Raji (cell line): ENCODE measurements around the gene MRRF.

ENCODE experiments used
- POLR2A ChIP-seq: IDR thresholded peaks from 2 replicates; pipeline ENCODE4 v1.6.1; 2011; ENCODE audit warnings: low read depth, low read length, control low read depth; ENCODE audit not compliant: insufficient read depth

MRRF gene

DNA sequence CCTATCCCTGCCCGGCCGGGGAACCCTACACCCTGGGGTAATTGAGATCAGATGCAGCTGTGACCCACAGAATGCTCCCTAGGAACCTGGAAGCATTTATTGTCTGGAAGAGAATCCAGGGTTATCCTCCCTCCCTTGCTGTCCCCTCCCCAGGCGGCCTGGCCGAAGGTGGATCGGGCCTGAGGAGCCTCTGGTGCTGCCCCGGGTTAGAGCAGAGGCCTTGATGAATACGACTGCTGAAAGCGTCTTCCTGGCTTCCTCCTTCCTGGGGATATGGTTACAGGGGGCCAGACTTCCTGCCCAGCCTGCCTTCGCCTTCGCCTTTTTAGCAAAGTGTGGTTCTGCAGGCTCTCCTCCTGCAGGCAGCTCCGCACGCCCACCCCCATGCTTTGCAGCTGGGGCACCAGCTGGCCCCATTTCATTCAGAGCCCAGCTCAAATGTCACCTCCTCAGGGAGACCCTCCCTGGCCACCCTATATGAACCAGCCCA is 83.7 kb downstream of the MRRF start:
- TF ChIP-seq POLR2A = no peak

DNA sequence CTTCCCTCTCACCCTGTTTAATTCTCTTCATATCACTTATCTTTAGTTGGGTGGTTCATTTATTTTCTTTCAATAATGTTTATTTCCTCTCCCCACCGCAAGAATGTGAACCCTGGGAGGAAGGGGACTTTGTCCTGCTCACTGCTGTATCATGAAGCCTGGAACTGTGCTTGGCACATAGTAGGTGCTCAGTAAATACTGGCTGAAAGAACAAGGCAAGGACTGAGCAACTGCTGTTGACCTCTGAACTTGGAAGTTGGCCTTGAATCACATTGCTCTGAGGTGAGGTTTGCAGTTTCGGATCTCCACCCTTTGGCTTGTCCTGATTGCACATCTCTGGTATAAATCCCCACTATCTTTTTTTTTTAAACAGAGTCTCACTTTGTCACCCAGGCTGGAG is 84.1 kb downstream of the MRRF start:
- no peak for TF ChIP-seq POLR2A

DNA sequence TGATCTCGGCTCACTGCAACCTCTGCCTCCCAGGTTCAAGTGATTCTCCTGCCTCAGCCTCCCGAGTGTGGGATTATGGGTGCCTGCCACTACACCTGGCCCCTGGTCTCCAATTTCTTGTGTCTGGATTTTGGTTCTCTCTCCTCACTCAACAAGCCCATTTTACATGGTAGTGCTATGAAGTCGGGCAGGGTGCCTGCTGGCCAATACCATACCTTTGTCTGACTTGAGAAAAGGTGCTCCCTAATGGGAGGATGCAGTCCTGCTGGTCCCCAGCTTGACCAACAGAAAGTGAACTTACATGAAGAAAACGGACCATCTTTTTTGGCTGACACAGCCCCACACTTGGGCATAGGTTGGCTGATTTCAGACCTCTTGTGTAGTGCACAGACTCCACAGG is 84.5 kb downstream of the MRRF start:
- no peak for TF ChIP-seq POLR2A

DNA sequence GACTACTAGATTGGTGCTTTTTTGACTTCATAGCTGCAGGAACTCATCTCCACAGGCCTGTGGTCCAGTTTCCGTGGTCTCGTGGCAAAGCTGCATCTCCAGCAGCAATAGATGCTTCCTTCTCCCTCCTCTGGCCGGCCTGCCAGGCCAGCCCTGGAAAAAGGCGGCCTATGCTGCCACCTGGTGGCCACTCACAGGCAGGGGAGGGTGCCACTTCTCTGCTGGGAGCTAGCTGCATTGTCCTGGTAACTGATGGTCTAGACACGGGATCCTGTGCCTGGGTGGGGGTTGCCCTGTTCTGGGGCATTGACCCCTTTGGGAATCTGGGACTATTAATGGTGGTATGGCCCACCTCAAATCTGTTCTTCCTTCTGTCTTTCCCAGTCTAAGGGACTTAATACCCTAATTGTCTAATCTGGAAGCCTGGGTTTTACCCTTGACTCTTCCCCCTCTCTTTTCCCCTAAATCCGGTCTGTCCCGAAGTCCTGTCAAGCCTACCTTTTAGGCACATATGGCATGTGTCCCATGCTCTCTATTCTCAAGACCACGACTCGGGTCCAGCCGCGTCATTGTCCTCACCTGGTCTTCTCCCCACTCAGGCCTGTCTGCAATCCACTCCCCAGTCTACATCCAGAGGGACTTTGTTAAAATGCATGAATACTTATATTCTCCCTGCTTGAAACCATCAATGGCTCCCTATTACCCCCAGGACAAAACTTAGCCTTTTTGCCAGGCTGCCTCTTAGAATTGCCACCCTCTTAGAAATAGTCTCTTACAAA is 86.1 kb downstream of the MRRF start:
- no peak for TF ChIP-seq POLR2A

DNA sequence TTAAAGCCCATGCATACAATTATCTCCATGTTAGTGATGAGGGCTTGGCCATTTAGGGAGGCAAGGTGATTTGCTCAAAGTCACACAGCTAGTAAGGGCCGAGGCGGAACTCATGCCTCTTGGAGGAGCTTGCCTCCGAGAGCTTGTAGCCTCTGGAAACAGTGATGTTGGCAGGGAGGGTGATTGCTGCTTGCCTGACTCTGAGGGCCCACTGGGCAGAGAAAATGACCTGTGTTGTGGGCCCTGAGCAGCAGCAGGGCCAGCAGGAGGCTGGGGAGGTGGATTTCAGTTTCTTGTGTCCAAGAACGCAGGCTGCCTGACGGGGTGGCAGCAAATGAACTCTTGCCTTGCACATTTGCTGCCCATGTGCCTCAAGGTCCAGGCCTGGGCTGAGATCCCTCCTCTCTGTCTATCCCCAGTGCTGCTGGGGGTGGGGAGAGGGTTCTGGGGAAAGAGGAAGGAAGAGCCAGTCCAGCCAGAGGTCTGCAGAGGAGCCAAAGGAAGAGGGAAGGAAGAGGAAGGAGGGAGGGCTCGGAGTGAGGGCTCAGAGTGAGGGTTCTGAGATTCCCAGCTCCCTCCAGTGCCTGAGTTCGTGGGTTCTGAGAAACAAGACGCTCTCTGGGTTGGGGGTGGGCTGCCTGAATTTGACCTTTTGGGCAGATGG is 90.0 kb downstream of the MRRF start:
- no peak for TF ChIP-seq POLR2A

DNA sequence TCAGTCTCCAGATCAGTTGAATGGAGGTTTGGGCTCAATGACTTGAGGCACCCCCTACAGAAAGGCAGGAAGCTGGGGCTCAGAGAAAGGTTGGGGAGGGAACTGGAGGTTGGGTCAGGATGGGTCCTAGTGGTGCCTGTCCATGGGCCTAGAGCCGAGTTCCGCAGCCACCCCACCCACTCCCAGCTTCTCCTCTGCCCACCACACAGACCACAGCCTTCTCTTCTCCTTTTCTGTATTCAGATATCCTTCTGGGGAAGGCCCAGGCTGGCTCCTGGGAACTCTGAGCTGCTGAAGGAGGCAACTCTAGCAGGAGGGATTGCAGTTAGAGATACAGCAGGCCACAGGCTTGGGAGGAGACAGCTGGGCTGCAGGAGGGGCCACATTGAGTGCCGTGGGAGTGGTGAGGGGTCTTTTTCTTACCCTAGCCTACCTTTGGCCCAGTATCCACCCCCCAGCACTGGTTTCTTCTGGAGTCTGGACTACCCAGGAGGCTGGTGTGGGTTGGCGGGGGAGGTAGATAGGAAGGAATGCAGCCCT is 90.7 kb downstream of the MRRF start:
- TF ChIP-seq POLR2A = no peak

DNA sequence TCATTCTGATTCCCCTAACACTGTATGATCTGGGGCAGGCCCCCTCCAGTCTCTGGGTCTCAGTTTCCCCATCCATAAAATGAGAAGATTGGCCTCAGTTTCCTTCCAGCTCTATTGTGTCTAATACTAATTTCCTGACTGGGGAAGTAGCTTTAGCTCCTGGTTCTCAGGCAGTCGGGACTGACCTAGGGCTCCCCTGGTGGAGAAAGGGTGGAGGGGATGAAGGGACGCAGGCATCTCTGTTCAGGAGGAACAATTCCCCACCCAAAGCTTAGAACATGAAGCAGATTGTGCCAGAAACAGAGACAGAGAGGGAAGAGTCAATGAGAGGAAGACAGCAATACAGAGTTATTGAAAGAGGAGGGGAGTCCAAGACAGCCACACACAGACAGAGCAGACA is 91.9 kb downstream of the MRRF start:
- TF ChIP-seq POLR2A = no peak

DNA sequence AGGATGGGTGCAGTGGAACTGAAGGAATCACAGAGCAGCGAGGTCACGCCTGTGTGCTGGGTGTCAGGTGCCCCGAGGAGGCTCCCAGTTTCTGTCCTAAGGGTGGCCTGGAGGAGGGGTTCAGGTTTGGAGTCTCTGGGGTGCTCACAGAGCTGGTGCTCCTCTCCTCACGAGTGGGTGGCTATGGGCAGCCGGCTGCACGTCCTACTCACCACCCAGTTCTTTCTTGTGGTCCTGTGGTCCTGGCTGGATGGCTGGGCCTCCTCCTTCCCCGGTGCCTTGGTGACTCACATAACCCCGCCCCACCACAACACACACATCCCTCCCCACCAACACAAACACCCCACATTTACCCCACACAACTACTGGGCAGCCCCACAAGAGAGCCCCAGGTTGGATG is 96.2 kb downstream of the MRRF start:
- TF ChIP-seq POLR2A = no peak

DNA sequence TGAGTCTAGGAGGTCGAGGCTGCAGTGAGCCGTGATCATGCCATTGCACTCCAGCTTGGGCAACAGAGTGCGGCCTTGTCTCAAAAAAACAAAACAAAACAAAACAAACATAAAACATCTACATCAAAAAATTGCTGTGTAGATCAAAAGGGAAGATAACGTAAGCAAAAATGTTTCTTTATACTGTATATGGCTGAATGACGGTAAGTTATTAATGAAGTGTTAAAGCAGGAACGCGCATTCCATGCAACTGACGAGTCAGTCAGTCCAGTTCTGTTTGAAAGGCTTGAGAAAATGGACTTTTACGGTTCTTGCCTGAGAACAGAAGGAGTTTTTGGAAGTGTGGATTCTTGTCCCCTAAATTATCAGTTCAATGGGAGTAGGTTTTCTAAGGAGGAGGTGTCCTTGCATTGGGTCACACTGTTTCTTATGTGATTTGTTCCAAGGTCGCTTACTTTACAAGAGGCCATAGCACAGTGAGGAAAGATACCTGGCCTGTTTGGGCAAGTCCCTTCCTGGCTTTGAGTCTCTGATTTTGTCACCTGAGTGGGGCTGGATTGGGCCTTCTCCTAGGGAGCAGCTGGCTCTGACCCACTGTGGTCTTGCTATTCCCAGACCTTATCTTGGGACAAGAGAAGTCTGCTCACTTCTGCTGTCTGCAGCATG is 99.6 kb downstream of the MRRF start:
- TF ChIP-seq POLR2A = no peak

DNA sequence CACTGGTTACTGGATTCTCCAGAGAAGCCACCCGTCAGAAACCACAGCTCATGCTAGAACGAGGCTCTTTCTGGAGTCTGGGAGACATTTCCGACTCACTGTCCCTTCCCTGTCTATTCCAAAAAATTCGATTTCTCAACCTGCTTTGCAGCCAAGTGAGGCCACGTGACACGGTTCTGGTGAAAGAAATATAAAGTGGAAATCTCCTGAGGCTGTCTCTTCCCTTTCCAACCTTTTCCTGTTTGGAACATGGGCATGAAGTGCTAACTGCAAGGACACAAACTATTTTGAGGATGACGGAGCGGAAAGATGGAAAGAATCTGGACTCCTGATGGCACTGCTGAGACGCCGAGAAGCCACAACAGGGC is 100.1 kb downstream of the MRRF start:
- TF ChIP-seq POLR2A = no peak

DNA sequence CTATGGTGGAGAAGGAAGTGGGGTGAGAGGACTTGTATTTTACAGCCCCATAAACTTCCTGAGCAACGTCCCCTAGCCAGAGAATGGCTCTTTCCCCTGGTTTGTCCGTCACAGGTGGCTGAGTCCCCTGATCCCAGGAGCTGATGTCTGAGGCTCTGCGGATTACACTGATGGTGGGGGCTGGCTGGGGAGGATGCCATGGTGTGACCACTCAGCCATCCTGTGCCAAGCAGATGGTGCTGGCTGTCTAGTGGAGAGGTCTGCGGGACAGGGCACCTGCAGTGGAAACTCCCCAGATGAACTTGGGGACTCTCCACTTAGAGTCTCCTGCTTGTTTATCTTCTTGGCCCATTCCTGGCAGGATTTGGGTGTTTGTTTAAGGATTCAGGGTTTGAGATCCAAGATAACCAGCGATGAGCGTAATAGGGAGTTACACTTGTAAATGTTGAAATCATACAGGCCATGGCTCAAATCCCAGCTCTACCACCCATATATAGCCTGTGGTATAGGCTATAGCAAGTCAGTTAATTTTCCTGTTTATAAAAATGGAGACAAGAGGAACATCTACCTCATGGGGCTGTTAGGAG is 101.5 kb downstream of the MRRF start:
- TF ChIP-seq POLR2A = no peak

DNA sequence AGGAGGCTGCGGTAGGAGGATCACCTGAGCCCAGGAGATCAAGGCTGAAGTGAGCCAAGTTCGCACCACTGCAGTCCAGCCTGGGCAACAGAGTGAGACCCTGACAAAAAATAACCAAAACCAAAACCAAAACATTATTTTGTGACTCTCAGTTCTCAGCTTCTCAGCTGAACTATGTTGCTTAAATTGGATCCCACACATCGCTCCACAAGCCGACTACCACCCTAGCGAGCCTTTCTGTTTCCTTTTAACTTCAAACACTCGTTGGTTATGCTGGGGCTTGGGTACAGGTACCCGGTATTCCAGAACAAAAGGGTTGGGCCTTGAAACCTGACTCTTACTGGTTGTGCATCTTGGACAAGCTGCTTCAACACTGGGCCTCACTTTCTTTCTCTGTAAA is 102.4 kb downstream of the MRRF start:
- TF ChIP-seq POLR2A = no peak

DNA sequence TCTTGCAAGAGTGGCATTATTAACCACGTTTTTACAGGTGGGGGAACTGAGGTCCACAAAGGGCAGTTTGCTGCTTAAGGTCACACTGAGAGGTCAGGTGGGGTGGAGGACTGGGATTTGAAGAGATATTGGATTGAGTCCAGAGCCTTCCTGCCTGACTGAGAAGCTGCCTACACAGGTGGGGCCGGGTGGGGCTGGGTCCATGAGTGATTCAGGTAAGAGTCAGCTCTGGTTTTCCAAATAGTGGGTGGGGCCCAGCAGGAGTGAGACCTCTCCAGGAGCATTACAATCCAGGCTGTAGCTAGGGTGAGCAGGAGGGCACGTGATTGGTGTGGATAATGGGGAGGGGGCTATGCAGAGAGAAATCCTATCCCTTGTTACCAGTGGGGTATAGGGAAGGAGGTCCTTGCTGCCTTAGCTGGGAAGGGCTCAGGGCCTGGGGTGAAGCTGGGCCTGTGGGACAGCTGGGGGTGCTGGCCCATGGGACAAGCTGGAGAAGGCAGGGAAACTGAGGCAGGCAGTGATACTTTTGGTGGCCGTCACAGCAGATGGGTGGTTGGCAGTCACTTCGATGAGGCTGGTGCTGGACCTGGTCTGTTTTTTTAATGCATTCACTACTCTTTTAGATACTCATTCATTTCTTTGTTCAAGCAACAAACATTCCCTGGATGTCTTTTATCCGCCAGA is 103.2 kb downstream of the MRRF start:
- no peak for TF ChIP-seq POLR2A

DNA sequence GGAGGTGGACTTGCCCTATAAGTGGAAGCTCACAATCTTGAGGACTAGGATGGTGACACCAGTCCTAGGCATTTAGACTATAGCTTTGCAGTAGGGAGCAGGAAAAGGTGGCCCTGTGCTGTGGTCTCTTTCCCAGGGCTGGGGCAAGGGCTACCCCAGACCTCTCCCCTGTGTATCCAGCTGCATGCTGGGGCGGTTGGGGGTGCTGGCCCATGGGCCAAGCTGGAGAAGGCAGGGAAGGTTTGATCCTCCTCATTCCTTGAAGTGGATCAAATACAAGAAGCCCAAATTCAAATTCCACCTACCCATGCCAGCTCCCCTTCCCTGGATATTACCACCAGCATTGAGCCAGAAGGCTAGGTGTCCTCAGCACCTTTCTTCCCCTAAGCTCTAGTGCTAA is 104.0 kb downstream of the MRRF start:
- no peak for TF ChIP-seq POLR2A

DNA sequence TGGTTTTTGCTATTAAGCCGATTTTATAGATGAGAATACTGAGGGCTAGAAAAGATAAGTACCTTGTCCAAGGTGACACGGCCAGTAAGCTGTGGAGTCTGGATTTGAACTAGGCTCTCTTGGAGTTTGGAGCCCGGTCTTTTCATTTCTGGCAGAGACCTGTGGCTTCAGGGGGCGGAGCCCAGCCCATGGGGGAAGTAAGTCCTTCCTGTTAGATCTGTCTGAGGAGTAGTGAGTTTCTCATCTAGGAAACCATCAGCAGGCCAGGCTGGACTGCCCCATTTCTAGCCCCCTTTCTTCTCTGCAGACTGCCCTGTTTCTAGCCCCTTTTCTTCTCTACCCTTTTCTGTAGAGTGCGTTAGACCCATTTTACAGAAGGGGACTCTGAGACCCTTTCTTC is 105.6 kb downstream of the MRRF start:
- TF ChIP-seq POLR2A = no peak
